Forelimb muscle (tissue), 1 donor: ENCODE results near the gene COPZ1. TPM values are rescaled to one million over a fixed set of nuclear protein-coding genes. Genes with fewer than 3 reads are reported as not detected.

ENCODE experiments used
- DNase-seq: peaks from one replicate; pipeline ENCODE4 v3.0.0-alpha.2; 2013; ENCODE audit warnings: low read depth
- polyA plus RNA-seq: library from polyadenylated mRNA; unstranded; fragments of 120-200 nt; gene quantifications from one replicate; pipeline ENCODE4 v1.2.1, GENCODE V29; 2013; ENCODE audit not compliant: insufficient read length

COPZ1 gene
- polyA plus RNA-seq, 1 donor = 135 TPM

- no peak for DNase-seq
Observed at GRCh38 chr12:54377007-54377406, 52.1 kb downstream of the COPZ1 start.

GRCh38 chr12:54377797-54378515 is 53.0 kb downstream of the COPZ1 start:
- no peak for DNase-seq

GRCh38 chr12:54378796-54379397 is 54.0 kb downstream of the COPZ1 start:
- DNase-seq = no peak

- no peak for DNase-seq
Observed at GRCh38 chr12:54379398-54380201, 54.7 kb downstream of the COPZ1 start.

- no peak for DNase-seq
Observed at GRCh38 chr12:54381136-54381535, 56.2 kb downstream of the COPZ1 start.

GRCh38 chr12:54383041-54383609 is 58.2 kb downstream of the COPZ1 start:
- no peak for DNase-seq

GRCh38 chr12:54384591-54385041 is 59.7 kb downstream of the COPZ1 start, which contains the start of gene ZNF385A:
ZNF385A (minus strand) TSS chr12:54384733; CDS start chr12:54384514, 219 bp downstream.
- DNase-seq = no peak

GRCh38 chr12:54385251-54385914 is 60.5 kb downstream of the COPZ1 start:
- DNase-seq = no peak

- no peak for DNase-seq
Observed at GRCh38 chr12:54386403-54387113, 61.6 kb downstream of the COPZ1 start.

- DNase-seq = no peak
Observed at GRCh38 chr12:54387114-54387467, 62.2 kb downstream of the COPZ1 start.

- DNase-seq = no peak
Observed at GRCh38 chr12:54388237-54389133, 63.6 kb downstream of the COPZ1 start.

GRCh38 chr12:54389134-54389508 is 64.2 kb downstream of the COPZ1 start:
- DNase-seq = no peak

GRCh38 chr12:54389607-54390175 is 64.8 kb downstream of the COPZ1 start:
- DNase-seq = no peak

GRCh38 chr12:54390176-54390667 is 65.3 kb downstream of the COPZ1 start:
- no peak for DNase-seq

- no peak for DNase-seq
Observed at GRCh38 chr12:54390668-54391551, 66.0 kb downstream of the COPZ1 start.

GRCh38 chr12:54392485-54393206 is 67.7 kb downstream of the COPZ1 start:
- DNase-seq = no peak

GRCh38 chr12:54393207-54393609 is 68.3 kb downstream of the COPZ1 start:
- DNase-seq = no peak

- DNase-seq = no peak
Observed at GRCh38 chr12:54393743-54394142, 68.8 kb downstream of the COPZ1 start.
